Posterior vena cava (tissue), 2 donors: ENCODE results near the gene ZNF274. TPM values are rescaled to one million over a fixed set of nuclear protein-coding genes. Genes with fewer than 3 reads are reported as not detected.
"Not testable (repeated sequence)": the region's sequence is repeated elsewhere in the genome, so short reads cannot be mapped to it uniquely, and the experiment has no call there.

ENCODE experiments used
- DNase-seq: peaks from one replicate; pipeline ENCODE4 v3.0.0-alpha.2; 2020; ENCODE audit warnings: low spot score
- intact Hi-C, 2 donors: fragments of 100-400 bp; cut with DNase I; formaldehyde crosslinking; loops; one replicate each; pipeline versions ENCODE4 v1.14.1 to v1.14.2; 2022 to 2023
- long read RNA-seq, 2 donors: library from polyadenylated mRNA; unstranded; transcript quantifications; one replicate each; pipeline ENCODE4 v2.0.0, GENCODE V29; 2020 to 2021
- total RNA-seq, 2 donors: library from RNA; stranded (reverse); fragmentation: NEBNext Ultra II Directional; extraction: Animal tissue kit (Norgen Biotek cat#: 25700); gene quantifications; one replicate each; pipeline ENCODE4 v1.2.1, GENCODE V29; 2021
- donor health status: DM: yes; HTN: yes; CAD: no.
- donor health status: DM: yes; HTN: yes; CAD: no.

ZNF274 gene
- total RNA-seq: 10 to 100 TPM; 15.2 to 15.9 TPM
- long read RNA-seq, donor 1, transcript ZNF274-212 (8 exons, 2,538 nt): major isoform, 5 of 15 reads
- long read RNA-seq, donor 1, partial matches to known transcripts: 4 of 15 reads
- long read RNA-seq, donor 1, other reads (novel, unspliced or antisense): 6 of 15 reads
- long read RNA-seq, donor 2, transcript ZNF274-212 (8 exons, 2,538 nt): major isoform, 35 of 58 reads
- long read RNA-seq, donor 2, partial matches to known transcripts: 11 of 58 reads
- long read RNA-seq, donor 2, other reads (novel, unspliced or antisense): 12 of 58 reads

DNA sequence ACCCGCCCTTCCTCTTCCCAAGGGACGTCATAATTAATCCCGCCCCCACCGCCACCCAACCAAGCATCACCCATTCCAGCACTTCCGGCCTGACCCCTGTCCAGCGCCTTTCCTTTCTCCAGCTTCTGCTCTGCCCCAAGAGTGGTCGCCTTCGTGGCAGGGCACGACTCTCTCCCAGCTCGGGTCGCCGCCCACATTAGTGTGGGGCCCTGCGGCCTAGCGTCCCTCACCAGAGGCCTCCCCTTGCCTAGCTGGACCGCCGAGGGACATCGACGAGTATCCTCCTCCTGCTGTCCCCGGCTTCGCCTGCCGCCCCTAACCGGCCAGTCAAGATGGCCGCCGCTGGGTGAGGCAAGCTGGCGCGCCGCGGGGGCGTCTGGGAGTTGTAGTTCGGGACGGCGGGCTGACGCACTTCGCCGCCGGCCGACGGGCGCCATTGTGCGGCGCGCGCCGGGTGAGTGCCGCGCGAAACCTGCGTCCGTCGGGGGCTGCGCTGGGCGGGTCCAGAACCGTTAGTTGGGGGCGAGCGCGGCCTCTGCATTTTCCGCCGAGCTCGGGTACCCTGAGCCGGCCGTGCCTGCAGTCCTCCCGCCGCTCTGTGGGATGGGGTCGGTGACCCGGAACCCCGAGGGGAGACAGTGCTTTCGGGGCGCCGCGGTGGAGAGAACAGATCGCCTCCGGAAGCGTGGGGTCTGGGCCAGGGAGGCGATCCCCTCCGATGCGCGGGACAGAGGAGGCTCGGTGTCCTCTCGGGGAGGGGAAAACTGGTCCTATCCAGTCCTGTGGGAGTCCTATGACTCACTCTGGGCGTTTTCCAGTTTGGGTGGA, at the start of gene ZNF274:
Gene ZNF274 (plus strand): TSS at position 73 of the 828 bp plus-strand sequence. CDS start 905 bp downstream, outside the sequence.
- intact Hi-C loops: loop anchor here in 1 of 2 donors (2.0 kb wide), 1 partner anchor 18 kb away; no protein-coding TSS in a partner anchor
- peak; percentile 98 for DNase-seq

DNA sequence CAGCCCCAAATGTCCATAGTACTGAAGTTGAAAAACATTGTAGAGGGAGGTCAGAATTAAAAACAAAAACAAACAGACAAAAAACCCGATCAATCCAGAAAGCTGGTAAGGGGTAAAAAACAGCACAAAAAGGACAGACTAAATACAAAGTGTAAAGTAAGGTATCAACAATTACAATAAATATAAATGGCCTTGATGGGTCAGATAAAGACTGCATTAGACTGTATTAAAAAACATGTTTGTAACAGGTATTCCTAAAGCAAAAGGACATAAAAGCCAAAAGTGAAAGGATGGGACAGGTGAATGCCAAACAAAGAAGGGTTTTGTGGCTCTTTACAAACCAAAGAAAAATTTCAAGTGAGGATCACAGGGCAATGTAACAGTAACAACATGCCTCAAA, 48.6 kb upstream of the ZNF274 start:
- intact Hi-C loops: no loop called here

DNA sequence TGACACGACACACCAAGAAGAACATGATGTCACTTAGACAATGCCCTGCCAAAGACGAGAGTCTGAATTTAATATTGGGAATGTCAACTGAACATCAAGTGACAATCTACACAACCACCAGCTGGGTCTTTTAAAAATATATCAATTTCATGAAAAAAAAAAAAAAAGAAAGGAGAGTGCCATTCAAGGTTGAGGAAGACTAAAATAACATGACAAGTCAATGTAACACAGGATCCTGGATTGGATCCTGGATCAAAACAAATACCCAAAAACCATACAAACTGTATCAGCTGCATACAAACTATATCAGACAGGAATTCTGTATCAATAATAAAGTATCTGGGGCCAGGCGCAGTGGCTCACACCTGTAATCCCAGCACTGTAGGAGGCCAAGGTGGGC, 37.0 kb upstream of the ZNF274 start:
- no peak for DNase-seq
- intact Hi-C loops: no loop called here

More for the DNA sequence above, 48.6 kb upstream of the ZNF274 start:
- no peak for DNase-seq

DNA sequence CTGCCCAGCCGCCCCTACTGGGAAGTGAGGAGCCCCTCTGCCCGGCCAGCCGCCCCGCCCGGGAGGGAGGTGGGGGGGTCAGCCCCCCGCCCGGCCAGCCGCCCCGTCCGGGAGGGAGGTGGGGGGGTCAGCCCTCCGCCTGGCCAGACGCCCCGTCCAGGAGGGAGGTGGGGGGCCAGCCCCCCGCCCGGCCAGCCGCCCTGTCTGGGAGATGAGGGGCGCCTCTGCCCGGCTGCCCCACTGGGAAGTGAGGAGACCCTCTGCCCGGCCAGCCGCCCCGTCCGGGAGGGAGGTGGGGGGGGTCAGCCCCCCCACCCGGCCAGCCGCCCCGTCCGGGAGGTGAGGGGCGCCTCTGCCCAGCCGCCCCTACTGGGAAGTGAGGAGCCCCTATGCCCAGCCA, 35.4 kb upstream of the ZNF274 start:
- intact Hi-C loops, DNase-seq: not testable (repeated sequence)

DNA sequence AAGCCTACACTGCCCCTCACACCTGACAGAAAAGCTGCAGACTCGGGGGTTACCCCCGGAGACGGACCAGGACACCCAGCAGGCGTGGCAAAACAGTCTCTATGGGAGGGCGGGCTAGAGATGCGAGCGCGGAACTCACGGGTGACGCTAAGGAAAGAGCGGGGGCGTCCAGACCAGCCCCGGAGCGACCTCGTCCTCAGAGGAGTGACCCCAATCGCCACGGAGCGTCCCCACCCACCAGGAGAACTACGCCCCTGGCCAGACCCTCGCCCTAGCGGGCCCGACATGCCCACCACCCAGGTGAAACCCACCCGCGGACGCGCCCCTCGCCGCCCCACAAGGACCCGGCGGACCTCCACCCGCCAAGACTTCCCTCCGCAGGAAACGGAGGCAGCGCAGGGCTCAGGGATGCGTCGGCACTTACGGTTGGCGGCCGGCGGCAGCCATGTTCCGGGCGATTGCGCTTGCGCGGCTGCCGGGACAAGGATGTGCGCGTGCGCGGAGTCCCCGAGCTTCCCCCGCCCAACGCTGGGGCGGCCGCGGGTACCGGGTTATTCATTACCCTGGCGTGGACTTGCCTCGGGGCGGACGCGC, 32.4 kb upstream of the ZNF274 start, which contains the start of gene ZNF329:
Gene ZNF329 (minus strand): TSS at position 462 of the 594 bp plus-strand sequence. CDS start 21,286 bp downstream, outside the sequence.
- DNase-seq: peak; percentile 96
- intact Hi-C loops: loop anchor here in 1 of 2 donors (10.0 kb wide), 1 partner anchor 416 kb away; no protein-coding TSS in a partner anchor

DNA sequence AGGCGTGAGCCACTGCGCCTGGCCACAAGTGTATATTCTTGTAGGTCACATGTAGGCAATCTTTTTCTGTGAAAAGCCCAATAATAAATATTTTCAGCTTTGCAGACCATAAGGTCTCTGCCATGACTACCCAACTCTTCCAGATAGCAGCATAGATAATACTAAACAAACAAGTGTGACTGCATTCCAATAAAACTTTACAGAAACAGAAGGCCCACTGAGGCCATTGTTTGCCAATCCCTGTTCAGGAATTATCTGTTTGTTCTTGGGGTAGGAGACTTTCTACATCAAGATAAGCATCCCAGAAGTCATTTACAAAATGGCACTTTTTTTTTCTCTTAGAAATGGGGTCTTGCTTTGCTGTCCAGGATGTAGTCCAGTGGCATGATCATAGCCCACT, 29.5 kb upstream of the ZNF274 start:
- intact Hi-C loops: loop anchor here in 1 of 2 donors (10.0 kb wide), 1 partner anchor 419 kb away; no protein-coding TSS in a partner anchor
- DNase-seq: no peak

DNA sequence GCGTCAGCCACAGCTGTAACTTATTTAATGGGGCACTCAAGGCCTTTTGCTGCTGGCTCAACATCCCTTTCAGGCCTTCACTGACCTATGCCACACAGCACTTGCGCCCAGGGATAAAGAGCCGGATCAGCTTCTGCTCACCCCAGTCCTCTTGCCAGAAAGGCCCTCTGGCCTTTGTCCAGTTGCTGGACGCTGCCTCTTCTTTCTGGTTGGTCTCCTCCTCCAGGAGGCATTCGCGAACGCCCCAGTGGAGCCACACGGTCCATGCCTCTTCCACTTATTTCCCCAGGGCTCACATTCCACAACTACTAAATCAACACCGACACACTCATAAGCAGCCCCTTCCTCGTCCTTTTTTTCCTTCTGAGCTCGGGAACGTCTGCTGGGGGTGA, 28.6 kb upstream of the ZNF274 start:
- intact Hi-C loops: loop anchor here in 1 of 2 donors (10.0 kb wide), 1 partner anchor 419 kb away; no protein-coding TSS in a partner anchor
- peak; percentile 83 for DNase-seq

DNA sequence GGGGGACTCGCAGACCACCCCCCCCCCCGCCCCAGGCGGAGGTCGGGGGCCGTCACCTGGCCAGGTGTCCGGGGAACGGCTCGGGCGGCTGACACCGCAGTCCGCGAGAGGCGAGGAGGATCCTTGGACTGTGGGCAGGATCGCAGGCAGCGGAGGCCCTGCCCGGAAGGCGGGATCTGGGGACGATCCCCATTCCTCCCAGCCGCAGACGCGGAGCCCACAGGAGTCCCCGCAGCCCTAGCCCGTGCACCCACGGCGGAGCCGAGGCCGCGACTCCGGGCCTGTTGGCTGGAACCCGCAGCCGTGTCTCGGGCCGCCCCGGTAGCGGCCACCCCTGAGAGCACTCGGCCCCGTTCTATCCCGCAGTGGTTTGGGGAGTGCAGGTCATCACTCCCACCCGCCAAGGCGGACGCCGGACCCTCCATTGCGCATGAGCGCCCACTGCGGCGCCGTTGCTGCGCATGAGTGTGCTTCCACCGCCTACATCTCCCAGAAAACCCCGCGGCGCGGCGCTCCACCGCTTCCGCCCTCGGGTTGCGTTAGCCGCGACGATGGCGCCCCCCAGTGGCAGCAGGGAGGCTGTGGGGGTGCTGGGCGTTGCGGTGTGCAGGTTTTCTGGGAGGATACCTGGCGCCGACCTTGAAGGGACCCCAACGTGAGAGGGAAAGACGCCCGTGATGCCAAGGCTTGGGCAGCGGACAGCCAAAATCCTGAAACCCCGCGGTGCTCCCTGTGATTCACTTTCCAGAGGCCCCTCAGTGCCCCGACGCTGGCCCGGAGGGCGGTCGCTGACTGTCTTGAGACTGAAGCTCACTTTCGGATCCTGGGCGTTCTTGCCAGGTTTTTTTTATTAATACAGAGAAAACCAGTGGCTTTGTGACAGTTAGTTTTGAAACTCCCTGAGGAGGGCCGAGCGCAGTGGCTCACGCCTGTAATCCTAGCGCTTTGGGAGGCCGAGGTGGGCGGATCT, 27.9 kb upstream of the ZNF274 start:
- peak; percentile 99 for DNase-seq
- intact Hi-C loops: loop anchor here (5.0 to 10.0 kb wide), 2 partner anchors 133 to 420 kb away; no protein-coding TSS in a partner anchor

DNA sequence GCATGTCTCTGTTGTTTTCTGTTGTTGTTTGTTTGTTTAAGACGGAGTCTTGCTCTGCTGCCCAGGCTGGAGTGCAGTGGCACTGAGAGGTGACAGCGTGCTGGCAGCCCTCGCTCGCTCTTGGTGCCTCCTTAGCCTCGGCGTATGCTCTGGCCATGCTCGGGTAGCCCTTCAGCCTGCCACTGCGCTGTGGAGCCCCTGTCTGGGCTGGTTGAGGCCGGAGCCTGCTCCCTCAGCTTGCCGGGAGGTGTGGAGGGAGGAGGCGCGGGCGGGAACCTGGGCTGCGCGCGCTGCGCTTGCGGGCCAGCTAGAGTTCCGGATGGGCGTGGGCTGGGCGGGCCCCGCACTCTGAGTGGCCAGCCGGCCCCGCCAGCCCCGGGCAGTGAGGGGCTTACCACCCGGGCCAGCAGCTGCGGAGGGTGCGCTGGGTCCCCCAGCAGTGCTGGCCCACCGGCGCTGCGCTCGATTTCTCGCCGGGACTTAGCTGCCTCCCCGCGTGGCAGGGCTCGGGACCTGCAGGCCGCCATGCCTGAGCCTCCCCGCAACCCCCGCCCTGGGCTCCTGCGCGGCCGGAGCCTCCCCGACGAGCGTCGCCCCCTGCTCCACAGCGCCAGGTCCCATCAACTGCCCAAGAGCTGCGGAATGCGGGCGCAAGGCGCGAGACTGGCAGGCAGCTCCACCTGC, 25.7 kb upstream of the ZNF274 start:
- intact Hi-C loops: loop anchor here (5.0 to 10.0 kb wide), 2 partner anchors 135 to 422 kb away; no protein-coding TSS in a partner anchor
- DNase-seq: no peak

DNA sequence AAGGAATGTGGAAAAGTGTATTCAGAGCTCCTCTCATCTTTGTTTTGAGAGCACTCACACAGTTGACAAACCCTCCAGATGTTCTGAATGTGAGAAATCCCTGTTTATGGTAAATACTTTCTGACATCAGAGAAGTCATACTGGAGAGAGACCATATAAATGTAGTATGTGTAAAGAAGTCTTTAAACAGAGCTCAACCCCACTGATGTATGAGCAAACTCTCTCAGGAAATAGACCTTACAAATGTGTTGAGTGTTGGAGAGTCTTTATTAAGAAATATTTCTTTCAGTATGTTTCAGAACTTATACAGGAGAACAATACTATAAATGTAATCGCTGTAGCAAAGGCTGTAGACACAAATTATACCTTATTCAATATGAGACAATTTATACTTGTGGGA, 16.6 kb upstream of the ZNF274 start:
- intact Hi-C loops: no loop called here
- no peak for DNase-seq

DNA sequence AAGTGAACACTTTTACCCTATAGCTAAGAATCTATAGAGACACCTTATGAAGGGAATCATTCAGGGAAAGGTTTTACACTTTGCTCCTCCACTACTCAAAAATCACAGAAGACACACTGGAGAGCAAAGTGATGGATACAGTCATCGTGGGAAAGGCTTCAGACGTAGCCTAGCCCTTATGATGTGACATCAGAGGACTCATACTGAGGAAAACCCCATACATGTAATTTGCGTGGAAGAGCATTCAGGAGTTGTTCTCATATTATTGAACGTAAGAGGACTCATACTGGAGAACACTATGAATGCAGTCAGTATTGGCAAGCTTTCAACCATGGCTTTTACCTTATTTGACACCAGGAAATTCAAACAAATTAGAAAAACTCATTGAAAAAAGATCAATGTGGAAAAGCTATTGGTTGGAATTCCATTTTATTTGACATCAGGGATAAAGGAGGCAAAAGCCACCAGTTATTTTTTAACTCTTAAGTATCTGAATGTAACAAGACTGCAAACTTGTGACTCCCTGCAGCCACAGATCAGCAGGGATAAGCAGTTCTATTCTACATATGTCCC, 16.1 kb upstream of the ZNF274 start:
- intact Hi-C loops: no loop called here
- no peak for DNase-seq

DNA sequence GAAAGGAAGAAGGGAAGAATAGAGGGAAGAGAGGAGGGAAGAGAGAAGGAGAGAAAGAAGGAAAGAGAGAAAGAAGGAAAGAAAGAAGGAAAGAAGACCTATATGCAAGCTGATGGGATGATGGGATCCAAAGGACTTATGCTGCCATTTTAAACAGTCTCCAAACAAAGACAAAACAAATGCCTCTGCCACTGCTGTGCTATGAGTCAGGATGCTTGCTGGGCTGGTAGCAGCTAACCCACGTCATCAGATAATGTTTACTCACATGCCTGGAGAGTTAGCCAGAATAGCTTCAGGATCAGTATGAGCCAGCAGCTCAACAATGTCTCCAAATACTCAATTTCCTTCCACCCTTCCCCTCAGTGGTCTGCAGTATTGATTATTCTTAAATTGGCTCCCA, 12.0 kb upstream of the ZNF274 start:
- no peak for DNase-seq

DNA sequence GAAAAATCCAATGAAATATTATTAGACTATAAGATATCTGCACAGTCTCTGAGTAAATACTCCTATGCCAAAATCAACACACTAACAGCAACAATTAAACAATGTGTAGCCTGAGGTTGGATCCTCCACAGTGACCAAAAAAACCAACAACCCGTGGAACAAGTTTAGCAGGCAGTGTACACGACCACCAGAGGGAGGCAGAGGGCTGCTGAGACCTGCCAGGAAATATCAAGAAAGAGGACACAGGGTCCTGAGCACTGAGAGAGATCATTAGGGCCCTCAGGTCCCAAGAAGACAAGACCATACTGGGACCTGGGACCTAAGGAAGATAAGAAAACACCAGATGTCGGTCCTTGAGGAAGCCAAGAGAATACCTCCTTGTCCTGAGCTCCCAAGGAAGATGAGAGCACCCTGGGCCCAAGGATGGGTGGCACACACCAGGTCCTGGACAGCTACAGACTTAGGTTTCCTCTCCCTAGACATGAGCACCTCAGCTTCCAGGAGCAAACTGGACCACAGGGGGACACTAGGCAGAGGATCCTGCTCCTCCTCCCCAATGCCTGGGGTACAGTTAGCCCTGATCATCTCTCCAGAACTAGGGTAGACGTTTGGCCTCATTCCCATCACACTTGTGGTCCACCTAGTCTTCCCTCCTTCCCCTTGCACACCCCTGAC, 822 bp upstream of the ZNF274 start:
- no peak for DNase-seq
- intact Hi-C loops: loop anchor here in 1 of 2 donors (2.0 kb wide), 1 partner anchor 17 kb away; no protein-coding TSS in a partner anchor

More for the DNA sequence above, 12.0 kb upstream of the ZNF274 start:
- intact Hi-C loops: loop anchor here in 1 of 2 donors (1.0 kb wide), 1 partner anchor 19 kb away; no protein-coding TSS in a partner anchor

DNA sequence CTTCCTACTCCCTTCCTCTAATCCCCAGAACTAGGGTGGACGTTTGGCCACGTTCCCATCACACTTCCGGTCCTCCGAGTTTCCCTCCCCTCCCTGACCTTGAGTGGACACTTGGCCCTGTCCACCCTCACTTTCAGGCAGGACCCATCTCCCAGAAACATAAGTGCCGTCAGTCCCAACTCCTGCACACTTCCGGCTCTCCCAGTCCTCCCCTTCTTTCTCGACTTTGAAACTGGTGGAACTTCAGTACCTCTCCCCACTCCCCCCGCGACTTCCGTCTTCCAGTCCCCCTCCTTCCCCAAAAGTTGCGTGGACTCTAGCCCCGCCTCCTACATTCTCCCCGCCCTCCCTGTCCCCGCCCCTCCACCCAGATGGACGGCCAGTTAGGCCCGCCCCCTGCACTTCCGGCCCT, 278 bp upstream of the ZNF274 start:
- intact Hi-C loops: loop anchor here in 1 of 2 donors (2.0 kb wide), 1 partner anchor 18 kb away; no protein-coding TSS in a partner anchor
- peak; percentile 97 for DNase-seq

DNA sequence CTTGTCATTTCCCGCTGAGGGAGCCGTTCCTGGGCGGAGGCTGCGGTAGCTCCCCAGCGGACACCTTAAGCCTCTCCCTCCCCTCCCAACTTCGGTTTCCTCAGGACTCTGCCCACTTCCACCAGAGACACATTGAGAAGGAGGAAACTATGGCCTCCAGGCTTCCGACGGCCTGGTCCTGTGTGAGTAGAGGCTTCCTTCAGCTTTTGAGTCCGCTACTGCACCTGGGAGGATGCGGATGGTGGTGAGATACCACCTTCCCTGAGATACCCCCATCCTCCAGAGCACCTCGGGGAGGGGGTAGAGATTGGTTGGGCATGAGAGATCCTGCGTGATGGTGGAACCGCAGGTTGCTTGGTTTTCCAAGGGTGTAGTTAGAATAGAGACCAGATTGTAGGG, 955 bp downstream of the ZNF274 start:
- intact Hi-C loops: loop anchor here in 1 of 2 donors (2.0 kb wide), 1 partner anchor 19 kb away; no protein-coding TSS in a partner anchor
- DNase-seq: no peak

DNA sequence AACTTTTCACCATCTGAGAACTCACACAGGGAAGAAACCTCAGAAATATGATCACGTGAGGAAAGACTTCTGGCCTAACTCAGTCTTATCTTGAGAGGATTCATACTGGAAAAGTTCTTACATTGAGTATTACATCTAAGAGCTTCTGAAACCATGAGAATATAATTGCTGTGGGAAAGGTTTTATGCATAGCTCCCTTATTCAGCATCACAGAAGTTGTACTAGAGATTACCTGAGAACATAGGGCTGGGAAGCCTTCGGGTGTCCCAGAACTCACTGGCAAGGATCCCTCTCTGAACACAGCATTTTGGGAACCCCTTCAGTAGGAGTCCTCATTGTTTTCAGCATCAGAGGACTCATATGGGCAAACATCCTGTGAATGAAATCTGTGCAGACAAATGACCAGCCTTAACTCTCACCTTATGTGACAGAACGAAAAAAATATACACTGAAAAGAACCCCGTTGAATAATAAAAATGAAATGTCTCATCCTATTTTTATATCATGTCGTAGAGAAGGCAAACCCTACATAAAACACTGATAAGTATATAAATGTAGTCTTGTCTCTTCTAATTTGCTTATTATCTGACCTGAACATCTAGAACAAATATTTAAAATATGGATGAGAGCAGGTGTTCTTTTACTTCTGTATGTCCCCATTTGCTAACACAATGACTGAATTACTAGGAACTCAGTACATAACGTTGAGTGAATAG, 14.2 kb downstream of the ZNF274 start:
- DNase-seq: no peak
- intact Hi-C loops: no loop called here
